PC-9 (cell line): ENCODE results near the gene CNTN6. TPM values are rescaled to one million over a fixed set of nuclear protein-coding genes. Genes with fewer than 3 reads are reported as not detected.

Experiments
- BruUV-seq: library from RNA; stranded (reverse); fragments of 400-500 nt; replicated peaks from 2 replicates; lab custom pipeline; 2021; lab: Mats Ljungman, UMichigan
- CTCF ChIA-PET: fragments of 300-600 bp; sonication (Branson Sonifier 250); formaldehyde crosslinking; loops from one replicate; lab custom pipeline; 2022; ENCODE audit warnings: antibody characterized with exemption; lab: Charles Lee
- POLR2A ChIA-PET: fragments of 300-600 bp; sonication (Branson Sonifier 250); formaldehyde crosslinking; loops from one replicate; lab custom pipeline; 2022; ENCODE audit warnings: antibody characterized with exemption; ENCODE audit not compliant: unreplicated experiment; lab: Charles Lee
- DNase-seq, 2 experiments: peaks; one replicate each; pipeline versions ENCODE4 v3.0.0 to v3.0.0-alpha.2; 2015 to 2022; ENCODE audit warnings: mixed read lengths in 1 of 2
- H2AFZ ChIP-seq: fragments of 200-600 bp; sonication (generic); 2 replicates; pipeline ENCODE4 v1.8.1; 2017; ENCODE audit warnings: antibody characterized with exemption
- H3F3A ChIP-seq: fragments of 200-600 bp; sonication (generic); 2 replicates; pipeline ENCODE4 v1.8.1; 2017; ENCODE audit warnings: antibody characterized with exemption, mild to moderate bottlenecking, low read depth; ENCODE audit not compliant: insufficient read depth
- H3K27ac ChIP-seq: fragments of 200-600 bp; sonication (generic); 2 replicates; pipeline ENCODE4 v1.6.1; 2016; ENCODE audit warnings: mixed run types
- H3K27me3 ChIP-seq: fragments of 200-600 bp; sonication (generic); 2 replicates; pipeline ENCODE4 v1.6.1; 2016; ENCODE audit warnings: low read depth, mixed run types; ENCODE audit not compliant: insufficient read depth
- H3K36me3 ChIP-seq: fragments of 200-600 bp; sonication (generic); 2 replicates; pipeline ENCODE4 v1.6.1; 2016; ENCODE audit warnings: low read depth, mixed run types
- H3K4me1 ChIP-seq: fragments of 200-600 bp; sonication (generic); replicated peaks from 2 replicates; pipeline ENCODE4 v1.6.1; 2016; ENCODE audit warnings: mixed run types; ENCODE audit not compliant: insufficient read depth
- H3K4me2 ChIP-seq: fragments of 200-600 bp; sonication (generic); 2 replicates; pipeline ENCODE4 v1.6.1; 2017; ENCODE audit warnings: mixed run types
- H3K4me3 ChIP-seq: fragments of 200-600 bp; sonication (generic); 2 replicates; pipeline ENCODE4 v1.6.1; 2016; ENCODE audit warnings: mixed run types
- H3K79me2 ChIP-seq: fragments of 200-600 bp; sonication (generic); 2 replicates; pipeline ENCODE4 v1.6.1; 2017; ENCODE audit warnings: low read depth, mixed run types
- H3K9me2 ChIP-seq: fragments of 200-600 bp; sonication (generic); 2 replicates; pipeline ENCODE4 v1.8.1; 2017; ENCODE audit warnings: mild to moderate bottlenecking; ENCODE audit not compliant: insufficient read depth
- H3K9me3 ChIP-seq: fragments of 200-600 bp; sonication (generic); 2 replicates; pipeline ENCODE4 v1.8.1; 2016; ENCODE audit warnings: low read depth; ENCODE audit not compliant: insufficient read depth
- H4K20me1 ChIP-seq: fragments of 200-600 bp; sonication (generic); 2 replicates; pipeline ENCODE4 v1.8.1; 2017; ENCODE audit not compliant: insufficient read depth
- CTCF ChIP-seq: fragments of 200-600 bp; sonication (generic); conservative IDR thresholded peaks from 2 replicates; pipeline ENCODE4 v1.6.1; 2017; ENCODE audit warnings: mixed run types, antibody characterized with exemption, mild to moderate bottlenecking, moderate library complexity
- EZH2 ChIP-seq: fragments of 200-600 bp; sonication (generic); IDR thresholded peaks from 2 replicates; pipeline ENCODE4 v1.8.0; 2017; ENCODE audit warnings: antibody characterized with exemption, low read depth
- intact Hi-C: fragments of 100-400 bp; cut with micrococcal nuclease; formaldehyde crosslinking; loops from one replicate; pipeline ENCODE4 v1.10.0; 2022; ENCODE audit not compliant: unreplicated experiment
- total RNA-seq: library from RNA; stranded (reverse); gene quantifications from 2 replicates; pipeline ENCODE4 v1.2.3, GENCODE V29; 2021

The CNTN6 gene
- total RNA-seq, 1 experiment from 2014 or later, result not detected

- BruUV-seq, result no TSS peak
- TF ChIP-seq CTCF (no peak), EZH2 (no peak)
- ChIA-PET POLR2A (no interaction called here), CTCF (no interaction called here)
- H3K4me2 ChIP-seq, result no peak overlapping the region
- no peak overlapping the region for H3K27ac ChIP-seq
- no peaks in the 10 kb centered on the region for H3K27me3 ChIP-seq
- no peak overlapping the region for H2AFZ ChIP-seq
- H3K79me2 ChIP-seq, result no peaks in the 10 kb centered on the region
- no peaks in the 10 kb centered on the region for H4K20me1 ChIP-seq
- no peaks in the 10 kb centered on the region for H3K36me3 ChIP-seq
- no peaks in the 10 kb centered on the region for H3F3A ChIP-seq
- no peaks in the 10 kb centered on the region for H3K4me1 ChIP-seq
- intact Hi-C loops, result no loop called here
- no peak overlapping the region for H3K4me3 ChIP-seq
- DNase-seq, result no peak
- no peaks in the 10 kb centered on the region for H3K9me3 ChIP-seq
- no peaks in the 10 kb centered on the region for H3K9me2 ChIP-seq
Measured at GRCh38 chr3:1197051-1197450, 104.2 kb downstream of the CNTN6 start.

GRCh38 chr3:1200371-1200770, 107.5 kb downstream of the CNTN6 start:
- Histone ChIP-seq H3K79me2 (no peaks in the 10 kb centered on the region), H2AFZ (no peak overlapping the region), H3K27ac (no peak overlapping the region), H3K9me2 (no peaks in the 10 kb centered on the region), H3K4me3 (no peak overlapping the region), H3F3A (no peaks in the 10 kb centered on the region), H3K27me3 (no peaks in the 10 kb centered on the region), H3K36me3 (no peaks in the 10 kb centered on the region), H3K4me1 (no peaks in the 10 kb centered on the region), H4K20me1 (no peaks in the 10 kb centered on the region), H3K4me2 (no peak overlapping the region), H3K9me3 (no peaks in the 10 kb centered on the region)
- intact Hi-C loops, result no loop called here
- POLR2A ChIA-PET, result no interaction called here
- TF ChIP-seq EZH2 (no peak), CTCF (no peak)
- CTCF ChIA-PET, result no interaction called here
- no TSS peak for BruUV-seq
- no peak for DNase-seq

- no peak for DNase-seq
- H4K20me1 ChIP-seq, result no peaks in the 10 kb centered on the region
- no peak overlapping the region for H3K27ac ChIP-seq
- no peaks in the 10 kb centered on the region for H3F3A ChIP-seq
- intact Hi-C loops, result no loop called here
- no peaks in the 10 kb centered on the region for H3K4me1 ChIP-seq
- H3K9me2 ChIP-seq, result no peaks in the 10 kb centered on the region
- no peaks in the 10 kb centered on the region for H3K36me3 ChIP-seq
- no TSS peak for BruUV-seq
- POLR2A ChIA-PET, result no interaction called here
- H3K9me3 ChIP-seq, result no peaks in the 10 kb centered on the region
- no peak for TF ChIP-seq EZH2
- TF ChIP-seq CTCF, result no peak
- H2AFZ ChIP-seq, result no peak overlapping the region
- CTCF ChIA-PET, result no interaction called here
- H3K4me2 ChIP-seq, result no peak overlapping the region
- H3K79me2 ChIP-seq, result no peaks in the 10 kb centered on the region
- H3K4me3 ChIP-seq, result no peak overlapping the region
- H3K27me3 ChIP-seq, result no peaks in the 10 kb centered on the region
Measured at GRCh38 chr3:1207904-1208303, 115.1 kb downstream of the CNTN6 start.
